Common myeloid progenitor, CD34-positive (primary cell): ENCODE data around the gene PTPRM.

ENCODE experiments used
- CTCF ChIA-PET: fragments of 350-600 bp; sonication (Branson Sonifier 250); formaldehyde crosslinking; loops from one replicate; lab custom pipeline; 2021; ENCODE audit warnings: antibody characterized with exemption; lab: Charles Lee
- POLR2A ChIA-PET: fragments of 350-600 bp; sonication (Branson Sonifier 250); formaldehyde crosslinking; loops from one replicate; lab custom pipeline; 2021; ENCODE audit warnings: antibody characterized with exemption; lab: Charles Lee
- DNase-seq, 3 donors: peaks; one replicate each; pipeline versions ENCODE4 v3.0.0 to v3.0.0-alpha.2; 2013
- H3K27ac ChIP-seq, 2 experiments: 1 replicate in 1 of 2; 2 replicates in 1 of 2; pipeline ENCODE4 v1.7.0; 2013; ENCODE audit warnings: inconsistent platforms in 2 of 2, low read length in 2 of 2, mild to moderate bottlenecking in 2 of 2, low read depth in 1 of 2, moderate library complexity in 1 of 2; ENCODE audit not compliant: severe bottlenecking in 2 of 2, insufficient read depth in 1 of 2, poor library complexity in 1 of 2
- H3K27me3 ChIP-seq, 5 experiments: replicated peaks in 2 of 5; 1 replicate in 3 of 5; 2 replicates in 2 of 5; pipeline versions ENCODE4 v1.6.1 to v1.7.0; 2013; ENCODE audit warnings: low read length in 4 of 5, mild to moderate bottlenecking in 2 of 5, moderate library complexity in 2 of 5, inconsistent platforms in 1 of 5; ENCODE audit not compliant: insufficient read depth in 5 of 5, control insufficient read depth in 4 of 5
- H3K36me3 ChIP-seq, 4 experiments: 1 replicate in 2 of 4; 2 replicates in 2 of 4; pipeline versions ENCODE4 v1.6.1 to v1.7.0; 2013; ENCODE audit warnings: low read length in 3 of 4, control low read depth in 1 of 4, mild to moderate bottlenecking in 1 of 4; ENCODE audit not compliant: control insufficient read depth in 4 of 4, insufficient read depth in 4 of 4
- H3K4me1 ChIP-seq, 4 experiments: 1 replicate in 3 of 4; 2 replicates in 1 of 4; pipeline versions ENCODE4 v1.6.1 to v1.7.1; 2013; ENCODE audit warnings: low read length in 3 of 4, mild to moderate bottlenecking in 3 of 4, control low read depth in 1 of 4, inconsistent platforms in 1 of 4, moderate library complexity in 1 of 4; ENCODE audit not compliant: control insufficient read depth in 4 of 4, insufficient read depth in 4 of 4; ENCODE audit errors: control extremely low read depth in 1 of 4
- H3K4me3 ChIP-seq, 7 experiments: 1 replicate in 4 of 7; 2 replicates in 3 of 7; pipeline versions ENCODE4 v1.5.1 to v1.7.0; 2013; ENCODE audit warnings: mild to moderate bottlenecking in 7 of 7, low read length in 6 of 7, moderate library complexity in 6 of 7, inconsistent platforms in 2 of 7, low read depth in 2 of 7, control low read depth in 1 of 7; ENCODE audit not compliant: insufficient read depth in 4 of 7, control insufficient read depth in 1 of 7; ENCODE audit errors: extremely low read depth in 1 of 7
- H3K9me3 ChIP-seq, 5 experiments: 1 replicate in 4 of 5; 2 replicates in 1 of 5; pipeline versions ENCODE4 v1.6.1 to v1.7.1; 2013; ENCODE audit warnings: low read length in 4 of 5, mild to moderate bottlenecking in 2 of 5, inconsistent platforms in 1 of 5, low read depth in 1 of 5, moderate library complexity in 1 of 5; ENCODE audit not compliant: control insufficient read depth in 4 of 5, insufficient read depth in 2 of 5; ENCODE audit errors: control extremely low read depth in 1 of 5
- WGBS: methylation state at CpG from one replicate; pipeline ENCODE4 v1.1.5; 2013; ENCODE audit not compliant: insufficient coverage; 5-methylcytosine and 5-hydroxymethylcytosine counted together

The PTPRM gene

GRCh38 chr18:7876354-7877104 lies 309.4 kb downstream of the PTPRM start:
- Histone ChIP-seq H3K27ac (no peak overlapping the region), H3K36me3 (no peaks in the 10 kb centered on the region), H3K4me1 (no peaks in the 10 kb centered on the region), H3K27me3 (no peaks in the 10 kb centered on the region), H3K4me3 (no peak overlapping the region), H3K9me3 (no peaks in the 10 kb centered on the region)
- WGBS = no CpG with 5 or more reads among the region's 2 CpGs
- no peak for DNase-seq
- ChIA-PET POLR2A (interaction anchor here (0.6 kb wide), 1 partner anchor 689 kb away, joined by 3 read pairs; no protein-coding TSS in a partner anchor), CTCF (no interaction called here)

DNA sequence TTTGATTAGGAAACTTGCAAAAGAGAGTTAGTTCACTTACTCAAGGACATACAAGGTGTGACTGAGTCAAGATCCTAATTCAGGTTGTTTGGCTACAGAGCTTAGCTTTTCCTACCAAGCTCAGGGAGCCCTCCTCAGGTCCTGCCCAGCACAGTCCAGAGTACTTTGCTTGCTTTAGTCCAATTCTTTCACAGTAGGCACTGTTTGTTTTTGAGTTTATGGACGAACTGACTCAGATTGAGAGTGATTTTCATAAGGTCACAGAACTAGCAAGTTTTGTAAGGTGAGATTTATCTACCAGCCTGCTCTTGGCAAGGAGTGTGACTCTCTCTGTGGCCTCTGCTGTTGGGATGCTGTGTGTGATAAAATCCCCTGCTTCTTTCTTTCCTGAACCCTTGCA lies 310.5 kb downstream of the PTPRM start:
- 100% methylated on average over 1 of the region's 1 CpG for WGBS
- Histone ChIP-seq H3K4me1 (no peaks in the 10 kb centered on the region), H3K27ac (no peak overlapping the region), H3K4me3 (no peak overlapping the region), H3K36me3 (no peaks in the 10 kb centered on the region), H3K9me3 (no peaks in the 10 kb centered on the region), H3K27me3 (no peaks in the 10 kb centered on the region)
- CTCF ChIA-PET = no interaction called here
- DNase-seq = no peak
- POLR2A ChIA-PET = no interaction called here

DNA sequence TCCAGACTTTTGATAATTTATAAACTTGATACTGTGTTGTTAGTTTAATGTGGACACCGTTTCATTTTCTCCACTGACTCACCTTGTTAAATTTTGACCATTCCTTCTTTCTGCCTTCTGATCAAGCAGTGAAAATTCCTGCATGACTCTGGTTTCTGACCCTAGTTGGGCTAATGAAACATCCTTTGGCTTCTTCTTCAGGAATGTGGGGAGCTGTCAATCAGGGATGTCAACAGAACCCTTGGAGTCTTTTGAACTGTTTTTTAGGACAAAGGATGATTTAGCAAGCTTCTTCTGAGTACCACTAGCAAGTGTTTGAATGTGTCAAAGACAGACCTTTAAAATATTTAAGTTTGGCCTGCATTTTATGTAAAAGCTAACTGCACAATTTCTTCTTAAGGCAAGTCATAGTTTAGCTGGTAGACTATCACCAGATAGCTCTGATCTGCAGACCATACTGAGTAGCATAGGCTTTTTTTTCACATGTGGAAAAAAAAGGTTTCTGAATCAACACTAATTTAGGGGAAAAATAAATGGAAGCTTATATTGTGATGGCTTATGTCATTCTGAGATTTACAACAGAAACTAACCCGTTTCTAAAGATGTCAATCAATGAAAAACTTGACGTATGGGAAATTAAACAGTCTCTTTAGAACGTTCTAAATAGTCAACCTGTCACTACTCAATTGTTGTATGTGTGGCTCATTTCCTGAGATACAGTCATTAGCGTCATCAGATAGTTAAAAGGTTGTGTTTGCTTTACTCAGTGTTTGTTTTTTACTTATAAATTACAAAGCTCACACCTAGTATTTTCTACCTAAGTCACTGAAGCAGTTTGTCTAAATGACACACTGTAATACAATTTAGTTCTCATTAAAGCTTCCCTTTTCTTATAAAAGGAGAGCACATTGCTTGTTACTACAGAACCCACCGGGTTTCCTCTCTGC lies 311.4 kb downstream of the PTPRM start:
- ChIA-PET POLR2A (no interaction called here), CTCF (no interaction called here)
- H3K9me3 ChIP-seq = no peaks in the 10 kb centered on the region
- no peaks in the 10 kb centered on the region for H3K36me3 ChIP-seq
- DNase-seq = no peak
- H3K27me3 ChIP-seq = no peaks in the 10 kb centered on the region
- WGBS = 75% methylated on average over 2 of the region's 6 CpGs
- no peaks in the 10 kb centered on the region for H3K4me1 ChIP-seq
- no peak overlapping the region for H3K27ac ChIP-seq
- H3K4me3 ChIP-seq = no peak overlapping the region

GRCh38 chr18:7879717-7880116 lies 312.6 kb downstream of the PTPRM start:
- H3K4me1 ChIP-seq = no peaks in the 10 kb centered on the region
- H3K36me3 ChIP-seq = no peaks in the 10 kb centered on the region
- DNase-seq = no peak
- 93% methylated on average over 2 of the region's 4 CpGs for WGBS
- H3K27me3 ChIP-seq = no peaks in the 10 kb centered on the region
- H3K9me3 ChIP-seq = no peaks in the 10 kb centered on the region
- ChIA-PET POLR2A (no interaction called here), CTCF (no interaction called here)
- H3K4me3 ChIP-seq = no peak overlapping the region
- no peak overlapping the region for H3K27ac ChIP-seq

- WGBS = 96% methylated on average over 3 of the region's 5 CpGs
- Histone ChIP-seq H3K4me3 (no peak overlapping the region), H3K4me1 (no peaks in the 10 kb centered on the region), H3K27ac (no peak overlapping the region), H3K9me3 (no peaks in the 10 kb centered on the region), H3K36me3 (no peaks in the 10 kb centered on the region), H3K27me3 (no peaks in the 10 kb centered on the region)
- ChIA-PET CTCF (interaction anchor here (0.5 kb wide), 1 partner anchor 16 kb away, joined by 3 read pairs; no protein-coding TSS in a partner anchor), POLR2A (no interaction called here)
- no peak for DNase-seq
These were observed 318.7 kb downstream of the PTPRM start for GRCh38 chr18:7885865-7886264.

- no CpG with 5 or more reads among the region's 2 CpGs for WGBS
- H3K4me1 ChIP-seq = no peaks in the 10 kb centered on the region
- H3K4me3 ChIP-seq = no peak overlapping the region
- no peaks in the 10 kb centered on the region for H3K27me3 ChIP-seq
- ChIA-PET CTCF (interaction anchor here (0.5 kb wide), 1 partner anchor 16 kb away, joined by 3 read pairs; no protein-coding TSS in a partner anchor), POLR2A (no interaction called here)
- no peak overlapping the region for H3K27ac ChIP-seq
- DNase-seq = no peak
- H3K36me3 ChIP-seq = no peaks in the 10 kb centered on the region
- H3K9me3 ChIP-seq = no peaks in the 10 kb centered on the region
These were observed 319.3 kb downstream of the PTPRM start for GRCh38 chr18:7886436-7886835.

- no peak overlapping the region for H3K27ac ChIP-seq
- CTCF ChIA-PET = no interaction called here
- WGBS = 100% methylated on average over 2 of the region's 3 CpGs
- H3K27me3 ChIP-seq = no peaks in the 10 kb centered on the region
- POLR2A ChIA-PET = no interaction called here
- H3K4me3 ChIP-seq = no peak overlapping the region
- no peaks in the 10 kb centered on the region for H3K9me3 ChIP-seq
- H3K36me3 ChIP-seq = no peaks in the 10 kb centered on the region
- H3K4me1 ChIP-seq = no peaks in the 10 kb centered on the region
- DNase-seq = no peak
These were observed 322.4 kb downstream of the PTPRM start for GRCh38 chr18:7889515-7889914.
